Fibroblast of lung (primary cell): ENCODE measurements around the gene OGA.

Experiments
- EZH2 ChIP-seq: IDR thresholded peaks from 2 replicates; pipeline ENCODE4 v1.5.1; 2012; ENCODE audit warnings: low read length, control low read depth, mild to moderate bottlenecking; ENCODE audit errors: missing control alignments
- TF ChIP-seq, protein P1 (sequence below), 2 donors: IDR thresholded peaks in 1 of 2; conservative IDR thresholded peaks in 1 of 2; 1 replicate in 1 of 2; 2 replicates in 1 of 2; pipeline ENCODE4 v1.5.1; 2011 to 2012; ENCODE audit warnings: low read length in 2 of 2, control low read depth in 1 of 2, inconsistent platforms in 1 of 2, low read depth in 1 of 2, mild to moderate bottlenecking in 1 of 2

DNA sequence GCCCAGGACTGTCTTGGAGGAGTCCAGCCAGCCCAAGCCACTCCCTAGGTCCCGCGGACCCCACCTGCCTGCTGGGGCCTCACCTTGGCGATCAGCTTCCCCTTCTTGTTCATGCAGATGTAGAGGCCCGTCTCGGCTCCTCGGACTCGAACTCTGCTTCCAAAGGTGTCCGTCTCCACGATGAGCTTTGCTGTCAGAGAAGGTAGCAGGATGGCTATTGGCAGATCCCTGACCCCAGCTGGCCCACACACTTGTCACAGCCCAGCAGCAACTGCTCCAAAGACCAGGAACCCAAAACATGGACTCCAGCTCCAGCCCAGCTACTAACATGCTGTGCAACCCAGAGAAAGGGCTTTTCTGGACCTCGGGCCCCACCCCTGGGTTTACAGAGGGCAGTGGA lies 46.9 kb downstream of the OGA start:
- TF ChIP-seq, protein P1, sequence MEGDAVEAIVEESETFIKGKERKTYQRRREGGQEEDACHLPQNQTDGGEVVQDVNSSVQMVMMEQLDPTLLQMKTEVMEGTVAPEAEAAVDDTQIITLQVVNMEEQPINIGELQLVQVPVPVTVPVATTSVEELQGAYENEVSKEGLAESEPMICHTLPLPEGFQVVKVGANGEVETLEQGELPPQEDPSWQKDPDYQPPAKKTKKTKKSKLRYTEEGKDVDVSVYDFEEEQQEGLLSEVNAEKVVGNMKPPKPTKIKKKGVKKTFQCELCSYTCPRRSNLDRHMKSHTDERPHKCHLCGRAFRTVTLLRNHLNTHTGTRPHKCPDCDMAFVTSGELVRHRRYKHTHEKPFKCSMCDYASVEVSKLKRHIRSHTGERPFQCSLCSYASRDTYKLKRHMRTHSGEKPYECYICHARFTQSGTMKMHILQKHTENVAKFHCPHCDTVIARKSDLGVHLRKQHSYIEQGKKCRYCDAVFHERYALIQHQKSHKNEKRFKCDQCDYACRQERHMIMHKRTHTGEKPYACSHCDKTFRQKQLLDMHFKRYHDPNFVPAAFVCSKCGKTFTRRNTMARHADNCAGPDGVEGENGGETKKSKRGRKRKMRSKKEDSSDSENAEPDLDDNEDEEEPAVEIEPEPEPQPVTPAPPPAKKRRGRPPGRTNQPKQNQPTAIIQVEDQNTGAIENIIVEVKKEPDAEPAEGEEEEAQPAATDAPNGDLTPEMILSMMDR (conservative IDR thresholded peaks at IDR 0.05 in 1 of 2, IDR thresholded peaks at IDR 0.05 in 1 of 2; ENCODE audit: low read depth in 1 of 2, low read length in 2 of 2) = no peak
- TF ChIP-seq EZH2 = no peak
